RWPE2 (cell line): ENCODE data around the gene GPR34.

Experiments
- ATAC-seq: fragments of 200-7000 bp; cut with Tn5 transposase; 3 replicates; pipeline ENCODE4 v1.9.1; 2021; ENCODE audit warnings: low read depth
- DNase-seq: peaks from one replicate; pipeline ENCODE4 v3.0.0-alpha.2; 2020; ENCODE audit warnings: low spot score
- H3K27ac ChIP-seq: fragments of 450-650 bp; 2 replicates; pipeline ENCODE4 v1.5.1; 2017; ENCODE audit warnings: mild to moderate bottlenecking; ENCODE audit not compliant: poor library complexity, severe bottlenecking
- H3K27me3 ChIP-seq: fragments of 250-450 bp; sonication (Bioruptor Pico); 2 replicates; pipeline ENCODE4 v1.5.1; 2021; ENCODE audit warnings: mild to moderate bottlenecking, moderate library complexity; ENCODE audit not compliant: insufficient read depth, poor library complexity, severe bottlenecking
- H3K36me3 ChIP-seq: fragments of 250-450 bp; sonication (Bioruptor Pico); 2 replicates; pipeline ENCODE4 v1.5.1; 2020; ENCODE audit warnings: low read depth, mild to moderate bottlenecking, moderate library complexity
- H3K4me1 ChIP-seq: fragments of 250-450 bp; sonication (Bioruptor Pico); 2 replicates; pipeline ENCODE4 v1.5.1; 2021; ENCODE audit warnings: mild to moderate bottlenecking, moderate library complexity; ENCODE audit not compliant: insufficient read depth, poor library complexity, severe bottlenecking
- H3K4me3 ChIP-seq: fragments of 250-450 bp; sonication (Bioruptor Pico); 2 replicates; pipeline ENCODE4 v1.5.1; 2021; ENCODE audit warnings: mild to moderate bottlenecking, moderate library complexity; ENCODE audit not compliant: severe bottlenecking
- H3K9me3 ChIP-seq: fragments of 250-450 bp; sonication (Bioruptor Pico); 2 replicates; pipeline ENCODE4 v1.5.1; 2021; ENCODE audit warnings: mild to moderate bottlenecking, moderate library complexity; ENCODE audit not compliant: severe bottlenecking
- CTCF ChIP-seq: fragments of 450-650 bp; IDR thresholded peaks from one replicate; pipeline ENCODE4 v1.5.1; 2017; ENCODE audit warnings: mild to moderate bottlenecking, moderate library complexity; ENCODE audit not compliant: poor library complexity, severe bottlenecking

Gene GPR34

DNA sequence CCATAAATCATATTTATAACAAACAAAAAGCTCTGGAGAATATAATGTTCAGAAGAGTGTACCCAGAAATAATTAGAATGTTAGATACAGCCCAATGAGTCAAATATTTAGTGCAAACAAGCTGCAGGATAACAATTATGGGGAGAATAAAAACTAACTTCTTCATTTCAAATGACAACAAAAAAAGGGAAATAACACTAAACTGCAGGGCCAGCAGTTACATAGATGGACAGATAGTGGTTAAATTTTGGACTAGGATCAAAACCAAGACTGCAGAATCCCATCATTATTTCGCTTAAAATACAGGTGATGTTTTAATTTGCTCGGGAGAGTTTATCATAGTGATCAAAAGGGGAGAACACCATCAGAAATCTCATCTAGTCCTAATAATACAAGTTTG, 617 bp upstream of the GPR34 start:
- no peak overlapping the region for H3K4me3 ChIP-seq

DNA sequence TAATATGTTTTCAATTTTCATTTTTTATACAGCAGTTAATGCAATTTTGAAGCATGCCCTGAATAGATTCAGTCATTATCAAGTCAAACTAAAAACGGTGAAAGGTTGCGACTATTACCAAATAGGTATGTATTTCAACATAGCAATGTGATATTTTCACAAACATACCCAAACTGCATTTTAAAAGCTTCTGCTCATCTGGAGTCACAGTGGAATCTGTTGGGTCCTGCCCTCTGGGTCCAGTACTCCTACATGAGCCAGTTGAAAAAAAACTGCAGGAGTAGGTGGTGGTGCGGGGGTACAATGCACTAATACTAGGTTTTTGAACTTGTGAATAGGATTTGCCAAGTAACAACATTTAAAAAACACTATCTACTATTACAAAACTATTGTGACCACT, 938 bp downstream of the GPR34 start:
- H3K9me3 ChIP-seq: no peaks in the 10 kb centered on the region
- ATAC-seq (no peak), DNase-seq (no peak)
- no peak for TF ChIP-seq CTCF
- no peaks in the 10 kb centered on the region for H3K36me3 ChIP-seq
- H3K27ac ChIP-seq: no peak overlapping the region
- no peaks in the 10 kb centered on the region for H3K27me3 ChIP-seq
- no peak overlapping the region for H3K4me3 ChIP-seq
- no peaks in the 10 kb centered on the region for H3K4me1 ChIP-seq

More for the DNA sequence above, 617 bp upstream of the GPR34 start:
- Histone ChIP-seq H3K9me3 (no peaks in the 10 kb centered on the region), H3K36me3 (no peaks in the 10 kb centered on the region), H3K27me3 (no peaks in the 10 kb centered on the region), H3K27ac (no peak overlapping the region), H3K4me1 (no peaks in the 10 kb centered on the region)
- TF ChIP-seq CTCF: no peak
- ATAC-seq: no peak
- DNase-seq: no peak

DNA sequence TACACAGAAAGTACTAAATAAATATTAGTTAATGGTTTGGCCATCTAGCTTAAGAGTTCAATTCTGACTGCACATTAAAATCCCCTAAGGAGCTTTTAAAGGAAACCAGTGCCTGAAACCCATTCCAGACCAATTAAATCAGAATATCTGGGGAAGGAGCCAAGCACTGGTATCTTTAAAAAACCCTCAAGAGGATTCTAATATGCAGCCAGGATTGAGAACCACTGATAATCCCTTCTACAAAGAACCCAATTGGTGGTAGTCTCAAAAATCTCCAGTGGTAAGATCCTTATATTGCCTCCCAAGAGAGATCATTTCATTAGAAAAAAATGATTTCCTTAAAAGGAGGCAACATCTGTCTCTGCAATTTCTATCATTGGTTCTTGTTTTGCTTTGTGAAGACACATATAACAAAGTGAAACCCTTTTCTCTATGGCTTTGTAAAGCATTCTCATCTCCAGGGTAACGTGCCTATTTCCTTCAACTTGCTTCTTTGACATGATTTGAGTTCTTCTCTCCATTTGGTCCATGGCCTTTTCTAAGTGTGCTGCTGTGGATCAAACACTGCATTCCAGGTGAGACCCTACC, 3.5 kb downstream of the GPR34 start:
- no peaks in the 10 kb centered on the region for H3K27me3 ChIP-seq
- no peaks in the 10 kb centered on the region for H3K36me3 ChIP-seq
- H3K4me3 ChIP-seq: no peak overlapping the region
- H3K9me3 ChIP-seq: no peaks in the 10 kb centered on the region
- TF ChIP-seq CTCF: no peak
- DNase-seq (no peak), ATAC-seq (no peak)
- H3K4me1 ChIP-seq: no peaks in the 10 kb centered on the region
- H3K27ac ChIP-seq: no peak overlapping the region

- no peaks in the 10 kb centered on the region for H3K27me3 ChIP-seq
Measured at GRCh38 chrX:41693024-41693423, 4.3 kb downstream of the GPR34 start.

More at GRCh38 chrX:41693024-41693423, 4.3 kb downstream of the GPR34 start:
- DNase-seq: no peak
- H3K9me3 ChIP-seq: no peaks in the 10 kb centered on the region
- TF ChIP-seq CTCF: no peak
- H3K36me3 ChIP-seq: no peaks in the 10 kb centered on the region
- no peak overlapping the region for H3K4me3 ChIP-seq
- no peaks in the 10 kb centered on the region for H3K4me1 ChIP-seq
- H3K27ac ChIP-seq: no peak overlapping the region
- no peak for ATAC-seq
